Epithelial cell of umbilical artery (primary cell): Measurements from ENCODE around the gene OR2G6. TPM values are rescaled to one million over a fixed set of nuclear protein-coding genes. Genes with fewer than 3 reads are reported as not detected.

ENCODE experiments used
- total RNA-seq: library from RNA; depleted of rRNA; stranded (reverse); fragments of >200 nt; gene quantifications from 2 replicates; pipeline ENCODE4 v1.2.3, GENCODE V29; 2014

Gene OR2G6
- total RNA-seq = not detected in 2 replicates

GRCh38 chr1:248507773-248508172, at the start of gene OR2G6:
Gene OR2G6 (plus strand): TSS chr1:248508073. CDS start chr1:248521647, 13,574 bp downstream.

GRCh38 chr1:248473051-248473450, 34.8 kb upstream of the OR2G6 start, which contains the start of gene OR2T3:
Gene OR2T3 (plus strand): TSS chr1:248473351. CDS start chr1:248473351, 0 bp downstream.

DNA sequence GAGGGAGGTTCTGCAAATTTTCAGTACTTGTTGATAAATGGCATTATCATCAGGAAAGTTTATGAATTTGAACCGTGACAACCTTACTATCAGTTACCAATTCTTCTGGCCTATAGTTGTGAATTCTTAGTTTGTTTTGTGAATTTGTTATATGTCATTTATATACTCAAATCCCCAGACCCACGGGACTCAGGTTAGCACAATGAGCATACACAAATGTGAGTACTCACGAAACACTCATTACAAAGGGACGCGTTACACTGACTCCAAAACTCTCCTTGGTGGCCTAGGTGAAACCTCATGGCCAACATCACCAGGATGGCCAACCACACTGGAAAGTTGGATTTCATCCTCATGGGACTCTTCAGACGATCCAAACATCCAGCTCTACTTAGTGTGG, 19.6 kb upstream of the OR2G6 start, which contains the start of gene OR2T5:
TSS of gene OR2T5 (plus strand) at position 301 of the 400 bp plus-strand sequence. CDS start at position 301, 0 bp downstream.

GRCh38 chr1:248562672-248563071, 54.8 kb downstream of the OR2G6 start, which contains the start of gene OR2T29:
Gene OR2T29 (minus strand): TSS chr1:248562772. CDS start chr1:248559491, 3,281 bp downstream.

DNA sequence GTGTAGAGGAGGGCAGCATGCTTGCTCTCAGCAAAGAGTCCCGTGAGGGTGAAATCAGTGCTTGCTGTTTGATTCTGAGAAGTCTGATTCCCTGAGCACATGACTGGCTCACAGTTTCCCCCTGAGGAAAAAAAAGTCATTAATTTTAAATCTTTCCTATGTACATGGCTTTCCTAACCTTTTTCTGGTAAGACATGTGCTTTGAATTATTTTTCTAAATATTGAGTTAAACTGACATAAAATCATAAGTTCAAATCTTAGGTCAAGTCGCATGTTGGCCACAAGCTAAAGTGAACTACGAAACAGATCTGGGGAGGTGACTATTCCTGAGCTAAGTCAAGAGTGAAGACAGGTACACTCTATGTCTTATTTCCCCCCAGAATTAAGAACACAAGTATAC, 66.8 kb downstream of the OR2G6 start, which contains the start of gene OR2T34:
TSS of gene OR2T34 (minus strand) at position 101 of the 400 bp plus-strand sequence. CDS start at position 101, 0 bp downstream.

Other genes with a start within 250 kb of the OR2G6 start
- not detected in 2 replicates for gene OR2T33, start 230.1 kb upstream of the OR2G6 start, total RNA-seq
- gene OR2T12, start 204.6 kb upstream of the OR2G6 start, total RNA-seq = not detected in 2 replicates
- not detected in 2 replicates for gene OR2M7, start 183.5 kb upstream of the OR2G6 start, total RNA-seq
- not detected in 2 replicates for gene OR14C36, start 159.3 kb upstream of the OR2G6 start, total RNA-seq
- not detected in 2 replicates for gene OR2T4, start 146.4 kb upstream of the OR2G6 start, total RNA-seq
- not detected in 2 replicates for gene OR2T6, start 132.3 kb upstream of the OR2G6 start, total RNA-seq
- gene OR2T1, start 105.0 kb upstream of the OR2G6 start, total RNA-seq = not detected in 2 replicates
- not detected in 2 replicates for gene OR2T2, start 62.4 kb upstream of the OR2G6 start, total RNA-seq
- gene OR2T3, start 34.7 kb upstream of the OR2G6 start, total RNA-seq = not detected in 2 replicates
- gene OR2T5, start 19.5 kb upstream of the OR2G6 start, total RNA-seq = not detected in 2 replicates
- gene OR2T29, start 54.7 kb downstream of the OR2G6 start, total RNA-seq = not detected in 2 replicates
- gene OR2T34, start 66.7 kb downstream of the OR2G6 start, total RNA-seq = not detected in 2 replicates
- gene OR2T10, start 89.6 kb downstream of the OR2G6 start, total RNA-seq = not detected in 2 replicates
- not detected in 2 replicates for gene OR2T11, start 127.0 kb downstream of the OR2G6 start, total RNA-seq
- gene OR2T35, start 137.2 kb downstream of the OR2G6 start, total RNA-seq = not detected in 2 replicates
- not detected in 2 replicates for gene OR2T27, start 147.5 kb downstream of the OR2G6 start, total RNA-seq
- not detected in 2 replicates for gene OR14I1, start 194.7 kb downstream of the OR2G6 start, total RNA-seq
- gene LYPD8, start 247.7 kb downstream of the OR2G6 start, total RNA-seq = not detected in 2 replicates